HG03025 (cell line): ENCODE data around the gene SGCA.

Experiments
- ATAC-seq: cut with Tn5 transposase; IDR thresholded peaks from one replicate; pipeline ENCODE4 v1.9.1; 2021; ENCODE audit warnings: mild to moderate bottlenecking, moderate library complexity; ENCODE audit not compliant: unreplicated experiment, low FRiP score

Gene SGCA

GRCh38 chr17:50180111-50180510 lies 14.3 kb downstream of the SGCA start:
- ATAC-seq, result no peak

GRCh38 chr17:50180620-50181019 lies 14.8 kb downstream of the SGCA start:
- ATAC-seq, result no peak

DNA sequence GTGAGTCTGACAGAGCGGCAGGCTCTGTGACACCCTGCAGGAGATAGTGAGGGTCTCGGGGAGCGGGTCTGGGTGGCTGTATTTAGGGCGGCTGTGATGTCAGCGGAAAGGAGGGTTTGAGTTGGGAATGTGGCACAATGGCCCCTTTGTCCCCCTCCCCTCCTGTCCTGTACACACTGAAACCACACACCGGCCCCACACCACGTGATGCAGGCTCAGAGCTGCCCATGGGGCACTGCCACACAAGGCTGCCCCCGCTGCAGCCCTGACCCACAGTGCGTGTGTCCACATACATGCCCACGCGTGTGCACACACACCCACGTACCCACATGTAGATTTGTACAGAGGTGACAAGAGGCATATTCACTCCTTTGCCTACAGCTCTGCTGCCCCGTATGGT lies 15.3 kb downstream of the SGCA start:
- ATAC-seq, result no peak

GRCh38 chr17:50181591-50182560 lies 16.1 kb downstream of the SGCA start:
- no peak for ATAC-seq

- ATAC-seq, result no peak
Measured at GRCh38 chr17:50182783-50183420, 17.1 kb downstream of the SGCA start.

- ATAC-seq, result no peak
Measured at GRCh38 chr17:50183421-50183994, 17.7 kb downstream of the SGCA start.

- ATAC-seq, result no peak
Measured at GRCh38 chr17:50184064-50184463, 18.3 kb downstream of the SGCA start.

- ATAC-seq, result no peak
Measured at GRCh38 chr17:50184611-50185398, 19.0 kb downstream of the SGCA start.

DNA sequence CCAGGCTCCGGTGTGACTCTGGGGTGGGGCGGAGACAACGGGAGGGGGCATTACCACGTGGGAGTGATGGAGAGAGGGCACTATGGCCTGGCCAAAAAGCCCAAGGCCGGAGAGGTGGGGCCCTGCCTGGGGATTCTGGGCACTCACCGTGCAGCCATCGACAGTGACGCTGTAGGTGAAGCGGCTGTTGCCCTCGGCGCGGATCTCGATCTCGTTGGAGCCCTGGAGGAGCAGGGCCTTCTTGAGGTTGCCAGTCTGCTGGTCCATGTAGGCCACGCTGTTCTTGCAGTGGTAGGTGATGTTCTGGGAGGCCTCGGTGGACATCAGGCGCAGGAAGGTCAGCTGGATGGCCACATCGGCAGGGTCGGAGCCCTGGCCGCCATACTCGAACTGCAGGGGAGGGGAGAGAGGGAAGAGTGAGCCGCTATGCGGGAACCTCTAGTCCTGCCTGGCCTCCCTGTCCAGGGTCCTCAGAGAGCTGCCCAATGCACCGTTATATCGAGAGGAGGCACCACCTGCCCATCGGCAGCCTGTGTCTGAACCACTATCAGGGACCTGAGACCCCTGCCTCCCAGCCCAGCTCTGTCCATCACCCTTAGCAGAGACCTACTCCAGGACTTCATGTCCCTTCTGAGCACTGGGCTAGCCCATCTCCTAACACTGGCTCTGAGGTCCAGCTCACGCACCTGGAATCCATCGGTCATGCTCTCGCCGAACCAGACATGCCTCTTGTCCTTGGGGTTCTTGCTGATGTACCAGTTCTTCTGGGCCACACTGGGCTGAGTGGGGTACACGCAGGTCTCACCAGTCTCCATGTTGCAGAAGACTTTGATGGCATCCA lies 20.0 kb downstream of the SGCA start:
- no peak for ATAC-seq

GRCh38 chr17:50186661-50187393 lies 21.0 kb downstream of the SGCA start:
- no peak for ATAC-seq

DNA sequence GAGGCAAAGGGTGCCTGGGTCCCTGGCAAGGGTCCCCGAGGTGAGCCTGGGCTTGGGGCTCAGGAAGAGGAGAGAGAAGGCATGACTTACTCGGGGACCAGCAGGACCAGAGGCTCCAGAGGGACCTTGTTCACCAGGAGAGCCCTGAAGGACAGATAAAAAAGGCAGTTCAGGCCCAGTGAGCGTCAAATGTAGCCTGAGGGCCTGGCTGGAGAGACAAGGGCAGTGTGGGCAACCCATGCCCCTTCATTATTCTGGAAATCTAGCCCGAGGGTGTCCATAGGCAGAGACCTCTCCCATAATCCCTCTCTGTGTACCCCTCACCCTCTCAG lies 21.6 kb downstream of the SGCA start:
- no peak for ATAC-seq

DNA sequence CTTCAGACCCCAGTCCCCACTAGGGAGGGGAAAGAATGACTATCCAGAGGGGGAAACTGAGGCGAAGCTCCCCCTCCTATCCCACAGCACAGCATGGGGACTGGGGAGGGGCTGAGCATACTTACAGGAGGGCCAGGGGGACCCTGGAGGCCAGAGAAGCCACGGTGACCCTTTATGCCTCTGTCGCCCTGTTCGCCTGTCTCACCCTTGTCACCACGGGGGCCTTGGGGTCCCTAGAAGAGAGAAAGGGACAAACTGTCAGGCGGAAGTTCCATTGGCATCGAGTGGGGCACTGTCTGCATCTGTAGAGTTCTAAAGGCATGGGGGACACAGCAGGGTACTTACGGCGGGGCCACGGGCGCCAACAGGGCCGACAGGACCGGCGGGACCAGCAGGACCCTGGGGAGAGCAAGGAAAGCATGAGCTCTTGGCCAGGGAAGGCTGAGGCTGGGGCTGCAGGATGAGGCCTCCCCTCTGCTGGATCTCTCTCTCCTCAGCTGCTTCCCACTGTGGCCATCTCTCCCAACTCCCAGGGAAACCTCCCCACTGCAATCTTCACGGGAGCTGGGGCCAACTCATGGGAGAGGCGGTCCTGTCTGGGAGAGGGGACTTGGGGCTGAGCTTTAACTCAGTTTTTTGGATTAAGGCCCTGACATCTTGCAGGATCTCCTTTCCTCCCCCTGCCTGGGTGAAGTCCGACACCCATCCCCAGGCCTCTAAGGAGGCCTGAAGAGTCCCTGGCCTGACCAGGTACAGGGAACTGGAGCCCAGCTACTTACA lies 22.1 kb downstream of the SGCA start:
- ATAC-seq, result no peak

- no peak for ATAC-seq
Measured at GRCh38 chr17:50188531-50188920, 22.7 kb downstream of the SGCA start.

DNA sequence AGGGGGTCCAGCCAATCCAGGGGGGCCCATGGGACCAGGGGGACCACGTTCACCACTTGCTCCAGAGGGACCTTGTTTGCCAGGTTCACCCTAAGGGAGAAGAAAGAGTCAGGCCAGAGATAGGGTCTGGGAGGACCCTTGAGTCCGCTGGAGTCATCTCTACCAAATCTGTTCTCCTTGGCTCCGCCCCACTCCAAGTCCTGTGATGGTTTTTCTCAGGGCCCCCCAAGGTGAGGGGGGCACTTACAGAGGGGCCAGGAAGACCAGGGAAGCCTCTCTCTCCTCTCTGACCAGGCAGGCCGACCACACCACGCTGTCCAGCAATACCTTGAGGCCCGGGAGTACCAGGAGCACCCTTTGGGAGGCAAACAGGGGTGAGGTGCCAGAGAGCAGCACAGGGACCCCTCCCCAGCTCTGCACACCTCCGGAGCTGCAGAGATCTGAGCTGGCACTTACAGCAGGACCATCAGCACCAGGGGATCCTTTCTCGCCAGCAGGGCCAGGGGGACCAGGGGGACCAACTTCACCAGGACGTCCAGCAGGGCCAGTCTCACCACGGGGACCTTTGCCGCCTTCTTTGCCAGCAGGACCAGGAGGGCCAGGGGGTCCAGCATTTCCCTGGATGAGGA lies 23.2 kb downstream of the SGCA start:
- no peak for ATAC-seq

GRCh38 chr17:50189550-50190292 lies 23.9 kb downstream of the SGCA start:
- ATAC-seq, result no peak

- ATAC-seq, result no peak
Measured at GRCh38 chr17:50190293-50190602, 24.4 kb downstream of the SGCA start.

DNA sequence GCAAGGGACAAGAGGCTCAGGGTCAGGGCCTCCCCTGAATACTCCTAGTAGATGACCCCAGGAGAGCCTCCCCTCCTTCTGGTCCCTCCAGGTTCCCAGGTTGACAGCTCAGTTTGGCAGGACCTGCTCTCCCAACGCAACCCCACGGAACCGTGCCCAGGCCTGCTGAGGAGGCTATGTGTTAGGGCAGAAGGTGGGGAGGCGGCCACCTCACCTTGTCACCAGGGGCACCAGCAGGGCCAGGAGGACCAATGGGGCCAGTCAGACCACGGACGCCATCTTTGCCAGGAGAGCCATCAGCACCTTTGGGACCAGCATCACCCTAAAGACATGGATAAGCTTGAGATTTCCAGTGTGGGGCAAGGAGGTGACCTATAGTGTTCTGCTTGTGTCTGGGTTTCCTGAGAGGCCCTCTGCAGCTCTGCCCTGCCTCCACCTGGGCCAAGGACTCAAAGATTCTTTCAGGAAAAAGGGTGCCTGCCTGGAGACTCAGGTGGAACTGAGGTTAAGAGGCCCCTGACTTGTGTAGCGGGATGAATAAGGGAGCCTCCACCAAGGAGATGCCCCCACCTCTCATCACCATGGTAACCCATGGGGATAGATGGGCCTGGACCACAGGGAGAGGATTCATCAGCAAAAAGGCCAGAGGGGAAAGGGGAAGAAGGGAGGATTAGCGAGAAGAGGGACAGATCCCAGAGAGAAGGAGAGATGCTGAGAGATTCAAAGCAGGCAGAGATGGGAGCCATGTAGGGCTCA lies 25.0 kb downstream of the SGCA start:
- ATAC-seq, result no peak
